HG03460 (cell line): ENCODE data around the gene KCNJ16.

Experiments
- ATAC-seq: cut with Tn5 transposase; IDR thresholded peaks from one replicate; pipeline ENCODE4 v1.9.1; 2021; ENCODE audit not compliant: unreplicated experiment

The KCNJ16 gene

DNA sequence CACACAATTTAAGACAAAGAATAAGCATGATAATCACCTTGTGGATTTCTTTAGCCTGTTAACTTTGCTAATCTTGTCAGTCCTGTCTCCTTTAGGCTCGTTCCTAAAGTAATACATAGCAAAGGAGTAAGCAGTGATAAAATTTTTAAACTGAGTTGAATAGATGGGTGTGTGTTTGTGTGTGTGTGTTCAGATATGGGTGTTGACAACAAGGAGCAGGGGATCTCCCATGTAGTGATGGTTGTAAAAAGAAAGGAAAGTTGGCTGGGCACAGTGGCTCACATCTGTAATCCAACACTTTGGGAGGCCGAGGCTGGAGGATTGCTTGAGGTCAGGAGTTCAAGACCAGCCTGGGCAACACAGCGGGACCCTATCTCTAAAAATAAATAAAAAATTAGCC lies 49.7 kb downstream of the KCNJ16 start:
- no peak for ATAC-seq

DNA sequence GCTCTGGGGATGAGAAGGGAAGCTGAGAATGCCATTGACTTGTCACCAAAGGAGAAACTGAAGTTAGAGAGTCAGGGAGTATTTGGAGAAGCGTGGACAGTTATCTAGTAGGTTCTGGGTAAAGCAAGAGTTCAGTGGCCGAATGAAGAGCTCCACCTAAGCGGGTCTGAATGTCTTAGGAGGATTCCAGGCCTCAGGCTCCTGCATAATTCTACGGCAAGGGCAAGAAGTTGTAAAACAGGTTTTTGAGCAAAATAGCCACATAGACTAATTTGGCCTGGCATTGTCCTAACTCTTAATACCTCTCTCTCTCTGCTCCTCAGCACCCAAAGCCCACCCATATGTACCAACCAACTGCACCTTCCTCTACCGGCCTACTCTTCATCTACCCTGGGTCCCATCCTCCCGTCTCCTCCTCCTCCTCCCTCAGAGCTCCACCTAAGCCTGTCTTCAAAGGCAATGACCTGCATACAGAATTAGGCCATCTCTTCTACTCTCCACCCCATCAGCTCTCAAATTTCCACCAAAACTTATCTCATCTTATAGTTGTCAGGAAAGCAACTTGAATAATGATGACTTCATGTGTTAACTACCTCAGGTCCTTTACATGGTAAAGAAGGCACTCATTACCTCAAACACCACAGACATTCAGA lies 52.3 kb downstream of the KCNJ16 start:
- ATAC-seq: no peak

DNA sequence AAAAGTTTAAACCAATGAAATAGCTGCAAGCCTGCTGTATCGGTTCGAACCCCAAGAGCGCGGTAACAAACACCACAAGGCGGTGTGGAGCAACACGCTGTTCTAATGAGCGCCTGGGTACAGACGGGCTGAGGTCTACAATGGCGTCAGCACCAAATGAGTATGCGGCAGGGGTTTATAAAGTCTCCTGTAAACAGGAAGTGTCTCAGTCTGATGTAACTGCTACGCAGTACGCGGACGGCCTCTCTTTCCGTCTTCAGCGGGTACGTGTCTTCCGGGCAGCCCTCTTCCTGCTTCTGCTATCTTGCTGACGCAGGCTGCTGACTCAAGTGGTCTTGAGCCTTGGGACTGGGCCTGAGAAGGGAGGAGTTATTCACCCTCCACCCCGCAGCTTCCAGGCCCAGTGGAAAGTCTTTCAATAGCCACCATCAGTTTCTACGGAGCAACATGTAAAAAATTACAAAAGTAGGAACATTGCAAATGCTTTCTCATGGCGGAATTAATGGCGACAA lies 53.8 kb downstream of the KCNJ16 start:
- ATAC-seq: no peak

DNA sequence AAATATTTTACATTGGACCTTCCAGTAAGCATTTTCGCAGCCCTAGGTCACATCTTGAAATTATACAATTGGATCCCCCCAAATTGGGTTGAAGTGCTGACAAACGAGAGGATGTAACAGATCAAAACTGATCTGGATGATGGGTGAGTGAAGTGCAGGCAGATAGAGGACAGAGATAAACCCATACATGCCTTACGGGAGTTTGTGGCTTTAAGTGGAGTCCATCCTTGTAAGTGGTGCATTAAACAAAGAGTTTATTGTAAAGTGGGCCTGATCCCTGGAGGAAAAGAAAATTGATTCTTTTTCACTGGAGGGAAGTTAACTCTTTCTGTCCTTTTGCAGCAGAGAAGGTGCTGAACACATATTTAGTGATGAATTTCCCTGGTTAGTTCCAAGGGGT lies 55.3 kb downstream of the KCNJ16 start:
- ATAC-seq: no peak

DNA sequence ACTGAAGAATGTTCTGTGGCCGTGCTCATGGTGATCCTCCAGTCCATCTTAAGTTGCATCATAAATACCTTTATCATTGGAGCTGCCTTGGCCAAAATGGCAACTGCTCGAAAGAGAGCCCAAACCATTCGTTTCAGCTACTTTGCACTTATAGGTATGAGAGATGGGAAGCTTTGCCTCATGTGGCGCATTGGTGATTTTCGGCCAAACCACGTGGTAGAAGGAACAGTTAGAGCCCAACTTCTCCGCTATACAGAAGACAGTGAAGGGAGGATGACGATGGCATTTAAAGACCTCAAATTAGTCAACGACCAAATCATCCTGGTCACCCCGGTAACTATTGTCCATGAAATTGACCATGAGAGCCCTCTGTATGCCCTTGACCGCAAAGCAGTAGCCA lies 57.5 kb downstream of the KCNJ16 start:
- no peak for ATAC-seq

DNA sequence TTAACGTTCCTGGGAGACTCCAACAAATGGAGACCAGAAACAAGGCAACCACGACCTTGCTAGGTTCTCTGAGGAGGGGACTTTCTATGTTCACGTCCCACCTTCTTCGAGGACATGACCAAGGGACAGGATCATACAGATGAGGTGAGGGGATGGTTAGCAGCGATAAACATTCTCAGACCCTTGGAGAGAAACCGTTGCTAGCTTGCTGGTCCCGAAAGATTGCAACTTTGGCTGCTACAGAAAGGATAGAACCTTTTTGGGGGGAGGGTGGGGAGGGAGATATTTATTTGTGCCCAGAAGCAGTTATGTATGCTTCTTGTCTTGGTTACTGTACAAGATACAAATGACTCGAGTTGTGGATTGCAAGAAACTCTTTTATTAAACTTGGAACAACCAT lies 59.0 kb downstream of the KCNJ16 start:
- no peak for ATAC-seq

DNA sequence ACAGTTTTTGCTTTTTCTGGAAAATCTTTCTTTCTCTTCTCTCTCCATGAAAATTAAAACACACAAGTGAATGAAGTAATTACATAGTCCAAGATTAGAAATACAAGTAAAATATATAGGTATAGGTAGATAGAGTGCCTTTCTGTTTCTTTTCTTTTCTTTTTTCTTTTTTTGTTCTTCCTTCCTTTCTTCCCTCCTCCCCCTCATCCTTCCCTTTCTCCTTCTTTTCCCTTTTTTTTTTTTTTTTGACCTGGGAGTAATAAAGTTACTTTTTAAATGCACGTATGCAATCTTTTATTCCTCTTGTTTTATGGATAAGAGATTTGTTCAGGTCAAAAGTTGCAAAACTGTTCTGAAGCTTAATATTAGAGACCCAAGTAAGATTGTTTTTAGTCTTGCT lies 59.8 kb downstream of the KCNJ16 start:
- no peak for ATAC-seq

DNA sequence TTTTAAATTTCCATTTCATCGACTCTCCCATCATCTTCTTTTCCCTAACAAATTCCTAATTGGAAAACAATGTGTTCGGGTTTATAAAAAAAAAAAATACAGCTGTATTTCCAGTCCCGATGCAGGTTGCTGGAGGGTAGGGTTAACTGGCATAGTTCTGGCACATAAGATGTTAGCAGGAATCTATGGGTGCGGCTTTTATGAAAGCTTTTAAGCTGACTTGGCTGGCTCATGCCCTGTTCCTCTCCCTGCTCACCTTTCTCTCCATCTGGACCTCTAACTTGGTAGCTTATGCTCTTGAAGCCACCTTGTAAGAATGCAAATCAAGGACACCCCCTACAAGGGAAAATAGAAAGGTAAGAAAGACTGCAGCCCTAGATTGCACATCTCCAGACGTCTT lies 61.1 kb downstream of the KCNJ16 start:
- ATAC-seq: no peak

DNA sequence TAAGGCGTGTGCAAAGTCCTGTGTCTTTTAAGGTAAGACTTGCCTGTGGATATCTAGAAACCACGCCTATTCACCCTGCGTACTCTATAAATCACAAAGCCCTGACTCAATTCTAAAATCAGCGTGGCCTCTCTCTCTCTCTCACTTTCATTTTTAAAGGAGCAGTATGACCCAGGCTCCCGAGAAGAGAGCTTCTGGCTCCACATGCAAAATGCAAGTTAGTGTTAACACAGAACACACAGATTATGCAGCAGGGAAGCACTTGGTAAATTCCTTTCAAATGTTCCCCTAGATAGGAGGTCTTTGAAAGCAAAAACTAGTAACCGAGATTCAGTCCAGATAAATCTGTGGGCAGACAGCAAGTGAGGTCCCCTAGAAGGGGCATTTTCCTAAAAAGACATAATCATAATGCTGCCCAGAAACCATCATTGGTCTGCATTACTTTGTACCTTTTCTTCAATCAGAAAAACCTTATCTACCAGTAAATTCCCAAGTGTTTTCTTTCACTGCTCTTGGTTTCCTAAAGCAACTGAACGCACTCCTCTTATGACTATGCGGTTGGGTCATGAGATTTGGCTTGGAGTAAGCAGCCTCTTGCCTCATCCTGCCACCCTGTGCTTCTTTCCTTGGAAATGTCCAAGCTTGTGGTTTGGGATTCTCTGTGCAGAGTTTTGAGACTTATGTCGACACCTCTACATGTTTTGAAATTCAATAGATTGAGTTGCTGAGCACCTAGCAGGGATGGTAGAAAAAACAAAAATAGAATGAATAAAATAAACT lies 62.6 kb downstream of the KCNJ16 start:
- ATAC-seq: peak; percentile 99

DNA sequence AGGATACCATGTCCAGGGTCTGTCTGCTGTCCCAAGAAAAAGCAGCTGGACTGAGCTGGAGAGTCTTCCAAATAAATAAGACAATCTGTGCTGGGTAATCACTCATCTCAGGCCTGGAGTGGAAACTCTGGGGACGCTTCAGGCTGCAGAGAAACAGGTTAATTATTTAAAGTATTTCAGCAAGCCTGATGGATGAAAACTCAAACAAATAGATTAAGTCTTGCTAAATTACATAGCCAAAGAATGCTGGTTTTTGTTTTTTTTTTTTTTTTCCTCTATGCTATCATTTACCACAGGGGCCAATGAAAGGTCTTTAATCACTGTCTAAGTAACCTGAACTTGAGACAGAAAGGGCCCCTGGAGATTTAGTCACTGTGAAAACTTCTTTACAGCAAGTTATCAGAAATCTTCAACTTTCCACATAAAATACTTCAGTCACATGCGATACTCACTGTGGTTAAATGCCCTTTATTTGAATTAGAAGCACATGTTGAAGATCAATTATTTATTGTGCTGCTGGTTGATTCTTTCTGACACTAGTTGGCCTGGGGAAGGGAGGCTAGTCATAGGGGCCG lies 63.4 kb downstream of the KCNJ16 start:
- ATAC-seq: no peak

DNA sequence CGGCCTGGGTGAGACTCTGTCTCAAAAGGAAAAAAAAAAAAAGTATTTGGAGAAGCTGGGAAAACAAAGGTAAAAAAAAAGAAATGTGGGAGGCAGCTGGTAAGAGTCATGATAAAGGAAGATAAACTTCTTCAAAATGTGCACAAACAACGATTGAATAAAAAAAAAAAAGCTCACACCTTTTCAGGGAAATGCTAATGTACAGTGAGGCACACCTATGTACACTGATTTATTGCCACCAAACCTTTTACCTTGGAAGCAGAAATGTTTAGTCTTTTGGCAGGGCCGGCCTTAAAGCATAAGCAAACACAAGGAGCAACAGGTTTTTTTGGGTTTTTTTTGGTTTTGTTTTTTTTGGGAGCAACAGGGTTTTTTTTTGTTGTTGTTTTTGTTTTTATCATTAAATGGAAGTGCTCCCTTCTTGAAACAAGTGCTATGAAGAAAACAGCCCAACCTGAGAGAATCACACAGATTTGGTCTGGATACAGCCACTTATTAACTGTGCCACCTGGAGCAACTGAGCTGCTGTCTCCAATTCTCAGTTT lies 64.5 kb downstream of the KCNJ16 start:
- no peak for ATAC-seq

DNA sequence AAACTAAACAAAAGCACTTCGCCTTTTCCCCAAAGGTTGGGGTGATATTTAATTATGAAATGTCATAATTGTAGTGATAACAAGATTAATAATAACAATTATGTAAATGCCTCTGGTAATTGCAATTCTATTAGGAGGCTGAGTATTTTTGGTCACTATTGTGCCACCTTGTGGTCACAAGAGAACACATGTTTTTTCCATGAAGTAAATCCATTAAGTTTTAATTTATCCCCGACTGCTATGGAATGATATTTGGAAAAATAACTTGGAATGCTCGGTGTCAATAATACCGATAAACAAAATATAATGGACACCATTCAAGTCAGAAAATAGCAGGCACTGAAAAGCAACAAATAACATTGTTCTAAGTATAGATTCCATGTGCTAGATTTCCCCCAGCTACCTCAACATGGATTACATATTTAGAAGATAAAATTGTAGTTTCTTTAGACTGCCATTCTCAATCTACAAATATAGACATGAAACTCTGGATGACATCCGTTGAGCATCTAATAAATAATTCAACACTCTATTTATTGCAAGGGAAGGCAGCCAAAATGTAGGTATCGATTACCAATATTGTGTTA lies 69.3 kb downstream of the KCNJ16 start:
- no peak for ATAC-seq

DNA sequence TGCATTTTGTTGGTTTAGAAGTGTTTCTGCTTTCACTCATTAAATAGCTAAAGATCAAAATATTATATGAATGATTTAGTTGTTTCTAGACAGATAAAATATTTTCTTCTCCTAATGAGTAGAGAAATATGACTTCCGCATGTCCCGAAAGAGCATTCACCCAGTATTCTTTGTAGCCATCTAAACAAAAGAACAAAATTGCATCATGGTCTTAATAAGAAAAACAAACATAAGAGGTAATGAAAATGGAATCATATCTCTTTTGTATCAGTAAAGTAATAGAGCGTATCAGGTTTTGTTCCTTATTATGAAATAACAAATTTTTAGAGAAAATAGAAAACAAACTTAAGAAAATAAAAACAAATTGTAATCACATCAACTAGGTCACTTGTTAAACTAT lies 78.2 kb downstream of the KCNJ16 start:
- ATAC-seq: no peak

DNA sequence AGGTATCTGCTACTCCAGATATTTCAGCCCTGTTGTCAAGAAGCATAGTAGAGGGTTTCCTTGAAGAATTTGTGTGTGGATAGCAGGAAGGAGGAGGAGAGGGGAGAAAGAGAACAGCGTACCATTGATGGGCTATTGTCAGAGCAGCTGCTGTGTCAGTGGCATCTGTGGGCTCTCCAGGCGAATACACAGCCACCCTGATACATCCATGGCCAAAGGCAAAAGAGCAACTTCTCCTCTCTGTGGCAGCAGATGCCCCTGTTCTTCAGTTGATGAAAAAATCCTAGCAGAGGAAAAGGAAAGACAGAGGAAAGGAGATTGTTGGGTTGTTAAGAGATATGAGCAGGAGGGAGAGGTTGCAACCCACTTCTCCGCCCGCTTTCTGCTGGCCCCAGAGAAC lies 82.1 kb downstream of the KCNJ16 start:
- no peak for ATAC-seq

DNA sequence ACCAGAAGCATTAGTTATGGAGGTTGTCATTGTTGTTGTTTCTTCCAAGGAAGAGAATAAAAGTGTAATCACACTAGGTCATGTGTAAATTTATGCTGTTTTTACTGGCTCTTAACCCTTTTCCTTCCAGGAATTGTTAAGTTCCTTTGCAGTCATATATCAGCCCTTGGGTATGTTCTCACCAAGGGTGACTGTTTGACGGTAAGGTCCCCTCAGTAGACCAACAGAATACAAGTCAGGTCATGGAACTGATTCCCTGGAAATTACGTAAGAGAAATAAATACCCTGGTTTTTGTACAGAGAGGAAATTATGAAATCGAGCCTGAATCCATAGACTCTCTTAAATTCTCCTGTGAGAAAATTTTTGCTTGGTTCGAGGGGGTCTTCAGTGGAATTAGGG lies 83.2 kb downstream of the KCNJ16 start:
- no peak for ATAC-seq

DNA sequence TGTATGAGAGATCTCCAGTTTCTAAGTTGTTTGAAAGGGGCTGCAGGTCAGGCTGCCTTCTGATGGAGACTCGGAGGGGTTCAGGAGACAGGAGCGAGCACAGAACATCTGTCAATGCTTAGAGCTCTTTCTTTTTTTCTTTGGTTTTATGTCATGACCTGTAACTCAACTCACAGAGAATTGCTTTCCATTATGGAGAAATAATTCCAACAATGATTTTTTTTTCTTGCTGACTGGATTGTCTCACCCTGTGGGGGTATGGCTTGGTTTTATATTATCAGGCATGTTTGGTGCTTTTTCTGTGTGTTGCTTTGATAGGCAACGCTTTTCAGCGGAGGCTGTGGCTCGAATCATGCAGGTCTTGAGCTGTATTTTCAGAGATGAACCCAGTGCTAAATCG lies 83.6 kb downstream of the KCNJ16 start:
- ATAC-seq: no peak

DNA sequence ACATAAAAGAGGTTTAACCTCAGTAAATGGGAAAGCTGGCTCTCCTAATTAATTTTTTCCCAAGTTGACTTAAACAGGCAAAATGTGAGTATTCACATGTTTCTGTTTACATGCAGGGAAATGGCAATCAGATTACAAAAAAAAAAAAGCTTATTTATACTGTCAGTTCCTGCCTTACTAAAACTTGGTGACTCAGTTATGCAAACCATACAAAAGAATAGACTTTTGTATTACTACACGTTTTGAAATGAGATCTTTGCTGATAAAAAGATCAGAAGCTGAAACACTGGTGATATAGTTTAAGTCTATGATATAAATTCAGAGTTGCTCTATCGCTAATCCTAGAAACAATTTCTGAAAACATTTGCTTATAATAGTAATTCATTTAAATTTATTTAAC lies 85.0 kb downstream of the KCNJ16 start:
- ATAC-seq: no peak

DNA sequence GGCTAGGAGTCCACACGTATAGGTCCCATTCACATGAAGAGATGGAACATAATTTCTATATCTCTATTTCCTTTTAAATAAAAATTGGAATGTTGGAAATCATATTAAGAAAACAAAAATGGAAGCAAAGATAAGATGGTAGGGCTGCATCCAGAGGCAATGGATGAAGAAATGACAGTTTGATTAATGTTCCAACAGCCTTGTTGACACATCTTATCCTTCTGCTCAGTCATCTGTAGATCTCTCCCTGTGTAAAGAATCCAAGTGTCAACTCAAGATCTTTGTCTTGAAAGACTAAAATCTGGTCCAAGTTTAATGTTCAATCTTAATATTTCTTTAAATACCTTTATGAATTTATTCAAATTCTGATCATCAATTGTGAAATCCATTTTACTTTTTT lies 86.5 kb downstream of the KCNJ16 start:
- no peak for ATAC-seq

DNA sequence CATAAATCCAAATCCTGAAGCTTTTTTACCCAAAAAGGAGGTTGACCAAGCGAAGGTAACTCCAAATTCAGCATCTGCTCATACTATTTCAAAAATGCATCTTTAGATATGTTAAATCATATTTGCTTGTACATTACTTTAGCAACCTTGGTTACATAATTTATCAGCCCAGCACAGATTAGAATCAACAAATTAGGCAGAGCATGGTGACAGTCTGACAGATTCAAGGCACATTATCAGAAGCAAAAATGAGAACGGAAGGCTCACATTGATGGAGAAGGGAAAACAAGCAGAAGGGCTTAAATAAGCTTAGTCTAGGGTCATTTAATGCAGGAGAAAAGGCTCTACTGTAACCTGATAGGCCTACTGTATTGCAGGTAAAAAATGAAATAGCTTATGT lies 90.4 kb downstream of the KCNJ16 start:
- no peak for ATAC-seq

DNA sequence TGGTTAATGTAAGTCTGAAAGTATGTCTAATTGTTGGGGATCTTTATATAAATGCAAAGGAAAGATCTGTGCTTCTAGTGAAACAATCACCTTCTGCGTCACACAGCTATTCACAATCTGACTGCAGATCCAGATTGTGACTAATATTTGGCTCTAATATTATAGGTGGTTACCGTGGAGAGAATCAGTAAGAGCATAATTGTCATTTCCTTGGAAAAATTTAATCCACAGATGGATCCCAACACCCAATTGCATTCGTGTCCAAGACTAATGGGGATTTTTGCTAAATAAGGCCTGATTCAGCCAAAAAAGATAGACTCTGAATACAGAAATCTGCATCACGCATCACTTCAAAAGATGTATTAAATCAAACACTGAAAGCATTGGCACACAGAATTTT lies 91.6 kb downstream of the KCNJ16 start:
- ATAC-seq: no peak
